Testis (tissue), 3 donors: ENCODE data around the gene FHOD3. TPM values are rescaled to one million over a fixed set of nuclear protein-coding genes. Genes with fewer than 3 reads are reported as not detected.

Experiments used
- DNase-seq: peaks from one replicate; pipeline ENCODE4 v3.0.0-alpha.2; 2019
- H3K27ac ChIP-seq, 2 donors: fragments of 200-600 bp; sonication (generic); one replicate each; pipeline ENCODE4 v1.5.1; 2019
- H3K27me3 ChIP-seq: fragments of 200-600 bp; sonication (generic); one replicate; pipeline ENCODE4 v1.5.1; 2019
- H3K36me3 ChIP-seq: fragments of 200-600 bp; sonication (generic); one replicate; pipeline ENCODE4 v1.5.1; 2017; ENCODE audit warnings: low read depth; ENCODE audit errors: missing control alignments
- H3K4me1 ChIP-seq: fragments of 200-600 bp; sonication (generic); one replicate; pipeline ENCODE4 v1.5.1; 2019
- H3K4me3 ChIP-seq, 2 donors: fragments of 200-600 bp; sonication (generic); one replicate each; pipeline ENCODE4 v1.5.1; 2017 to 2019
- H3K9me3 ChIP-seq: fragments of 200-600 bp; sonication (generic); one replicate; pipeline ENCODE4 v1.5.1; 2017
- POLR2A ChIP-seq: fragments of 450-650 bp; IDR thresholded peaks from one replicate; pipeline ENCODE4 v1.6.1; 2017; ENCODE audit warnings: antibody characterized with exemption, mild to moderate bottlenecking, moderate library complexity
- WGBS, 2 donors: methylation state at CpG; one replicate each; pipeline ENCODE4 v1.1.5; 2018; 5-methylcytosine and 5-hydroxymethylcytosine counted together
- intact Hi-C: fragments of 100-400 bp; cut with DNase I; formaldehyde crosslinking; loops from one replicate; pipeline ENCODE4 v1.15.1; 2023; ENCODE audit warnings: low total_unique reads
- polyA plus RNA-seq: library from polyadenylated mRNA; stranded (reverse); fragments of 350-450 nt; fragmentation: Illumina TruSeq; extraction: RNeasy Lipid Tissue Mini Kit (QIAGEN cat#74804); gene quantifications from one replicate; pipeline ENCODE4 v1.2.3, GENCODE V29; 2014; ENCODE audit warnings: low read depth, low replicate concordance; ENCODE audit not compliant: insufficient read depth
- total RNA-seq, 2 donors: library from RNA; depleted of rRNA; stranded (reverse); fragments of >200 nt; gene quantifications; one replicate each; pipeline ENCODE4 v1.2.3, GENCODE V29; 2016
- TF ChIP-seq, protein P1 (sequence below), 3 experiments: fragments of 450-650 bp in 2 of 3; fragments of 200-600 bp in 1 of 3; sonication (generic) in 1 of 3; IDR thresholded peaks; one replicate each; pipeline ENCODE4 v1.5.1; 2016 to 2019; ENCODE audit warnings: antibody characterized with exemption in 3 of 3, mild to moderate bottlenecking in 2 of 3, moderate library complexity in 1 of 3

FHOD3 gene
- total and polyA plus RNA-seq, 3 donors from 2014 or later: 6.5 to 46.8 (median 37.3) TPM

DNA sequence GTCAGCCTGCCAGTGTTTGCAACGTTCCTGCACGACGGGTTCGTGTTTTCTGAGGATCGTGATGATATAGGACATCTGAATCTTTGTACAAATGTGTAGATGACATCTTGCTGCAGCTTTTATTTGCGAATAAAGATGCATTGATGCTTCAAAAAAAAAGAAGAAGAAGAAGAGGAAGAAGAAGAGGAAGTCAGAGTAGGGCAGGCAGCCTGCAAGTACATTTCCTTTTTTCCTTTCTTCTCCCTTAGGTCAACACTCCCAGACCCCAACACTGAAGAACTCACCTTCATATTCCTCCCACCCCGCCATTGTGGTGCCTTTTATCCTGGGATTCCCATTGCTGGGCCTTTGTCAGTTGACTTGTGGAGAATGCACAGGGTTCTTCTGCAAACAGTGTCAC lies 91.5 kb downstream of the FHOD3 start:
- 88 to 92% methylated on average over 7 of the region's 7 CpGs for WGBS, 2 donors
- Histone ChIP-seq H3K27ac (no peak overlapping the region), H3K27me3 (no peaks in the 10 kb centered on the region), H3K4me3 (no peak overlapping the region), H3K9me3 (no peaks in the 10 kb centered on the region), H3K36me3 (no peaks in the 10 kb centered on the region), H3K4me1 (no peaks in the 10 kb centered on the region)
- intact Hi-C loops: no loop called here
- no peak for DNase-seq
- no peak for TF ChIP-seq POLR2A
- TF ChIP-seq, protein P1, sequence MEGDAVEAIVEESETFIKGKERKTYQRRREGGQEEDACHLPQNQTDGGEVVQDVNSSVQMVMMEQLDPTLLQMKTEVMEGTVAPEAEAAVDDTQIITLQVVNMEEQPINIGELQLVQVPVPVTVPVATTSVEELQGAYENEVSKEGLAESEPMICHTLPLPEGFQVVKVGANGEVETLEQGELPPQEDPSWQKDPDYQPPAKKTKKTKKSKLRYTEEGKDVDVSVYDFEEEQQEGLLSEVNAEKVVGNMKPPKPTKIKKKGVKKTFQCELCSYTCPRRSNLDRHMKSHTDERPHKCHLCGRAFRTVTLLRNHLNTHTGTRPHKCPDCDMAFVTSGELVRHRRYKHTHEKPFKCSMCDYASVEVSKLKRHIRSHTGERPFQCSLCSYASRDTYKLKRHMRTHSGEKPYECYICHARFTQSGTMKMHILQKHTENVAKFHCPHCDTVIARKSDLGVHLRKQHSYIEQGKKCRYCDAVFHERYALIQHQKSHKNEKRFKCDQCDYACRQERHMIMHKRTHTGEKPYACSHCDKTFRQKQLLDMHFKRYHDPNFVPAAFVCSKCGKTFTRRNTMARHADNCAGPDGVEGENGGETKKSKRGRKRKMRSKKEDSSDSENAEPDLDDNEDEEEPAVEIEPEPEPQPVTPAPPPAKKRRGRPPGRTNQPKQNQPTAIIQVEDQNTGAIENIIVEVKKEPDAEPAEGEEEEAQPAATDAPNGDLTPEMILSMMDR (IDR thresholded peaks at IDR 0.05): no peak

DNA sequence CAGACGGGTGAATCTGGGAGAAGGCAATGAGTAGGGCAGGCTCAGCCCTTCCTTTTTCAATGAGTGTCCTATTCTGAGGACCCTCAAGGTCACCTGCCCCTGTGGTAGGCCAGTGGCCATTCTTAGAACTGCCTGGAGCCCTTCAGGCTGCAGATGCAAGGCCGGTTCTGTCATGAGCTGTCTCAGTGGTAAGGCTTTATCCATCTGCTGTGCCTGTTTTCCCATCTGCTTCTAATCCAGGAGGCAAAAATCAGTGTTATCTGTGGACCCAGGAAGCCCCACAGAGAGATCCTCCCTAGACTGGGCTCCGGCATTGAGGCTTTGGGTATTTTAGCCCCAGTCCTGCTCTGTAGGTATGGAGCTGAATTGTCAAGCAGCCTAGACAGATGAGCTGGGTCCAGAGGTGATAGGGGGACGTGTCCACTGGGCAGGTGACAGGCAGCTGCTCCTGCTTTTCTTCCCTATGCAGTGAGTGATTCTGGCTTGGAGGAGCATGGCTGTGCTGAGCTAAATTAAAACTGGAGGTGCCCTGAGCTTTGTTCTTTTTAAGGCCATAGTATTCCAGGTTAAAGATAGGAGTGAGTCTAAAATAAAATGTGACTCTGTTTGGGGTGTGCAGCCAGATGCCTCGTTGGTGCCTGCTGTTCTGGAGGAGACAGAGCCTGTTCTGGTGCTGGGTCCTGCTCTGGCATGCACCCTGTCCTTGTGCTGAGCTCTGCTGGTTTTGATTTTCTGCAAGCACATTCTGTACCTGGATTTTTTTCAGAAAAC lies 92.5 kb downstream of the FHOD3 start:
- Histone ChIP-seq H3K36me3 (no peaks in the 10 kb centered on the region), H3K4me1 (no peaks in the 10 kb centered on the region), H3K4me3 (no peak overlapping the region), H3K9me3 (no peaks in the 10 kb centered on the region), H3K27ac (no peak overlapping the region), H3K27me3 (no peaks in the 10 kb centered on the region)
- WGBS, 2 donors: 55 to 68% methylated on average over 5 of the region's 5 CpGs
- intact Hi-C loops: no loop called here
- TF ChIP-seq POLR2A: no peak
- TF ChIP-seq, protein P1 (IDR thresholded peaks at IDR 0.05): no peak
- DNase-seq: no peak

DNA sequence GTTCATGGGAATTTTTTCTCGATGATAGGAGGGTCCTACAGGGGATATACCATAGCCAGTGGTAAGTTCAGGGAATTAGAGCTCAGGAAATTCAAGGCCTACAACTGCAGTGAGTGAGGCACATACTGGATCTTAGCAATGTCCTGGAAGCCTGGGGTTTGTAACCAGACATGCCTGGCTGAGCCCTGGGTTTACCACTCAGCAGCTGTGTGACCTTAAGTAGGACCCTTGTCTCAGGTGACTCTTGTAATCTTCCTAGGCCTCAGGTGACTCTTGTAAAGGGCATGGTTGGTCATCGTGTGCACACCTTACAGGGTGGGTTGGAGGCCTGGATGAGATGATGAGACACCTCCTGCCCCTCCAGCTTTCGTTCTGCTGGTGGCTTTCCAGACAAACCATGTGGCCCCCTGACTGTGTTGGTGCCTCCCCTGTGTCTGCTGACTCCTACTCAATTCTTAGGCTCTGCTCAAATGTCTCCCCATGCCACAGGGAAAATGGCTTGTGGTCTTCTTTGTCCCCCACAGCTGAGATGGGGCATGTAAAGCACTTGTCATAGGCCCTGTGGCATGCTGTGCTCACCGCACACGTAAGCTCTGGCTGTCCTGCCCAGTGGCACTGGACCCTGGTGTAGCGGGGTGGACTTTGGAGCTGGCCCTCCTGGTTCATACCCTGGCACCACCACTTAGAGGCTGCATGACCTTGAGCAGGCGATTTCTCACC lies 94.1 kb downstream of the FHOD3 start:
- Histone ChIP-seq H3K27me3 (no peaks in the 10 kb centered on the region), H3K36me3 (no peaks in the 10 kb centered on the region), H3K27ac (no peak overlapping the region), H3K4me1 (no peaks in the 10 kb centered on the region), H3K9me3 (no peaks in the 10 kb centered on the region), H3K4me3 (no peak overlapping the region)
- intact Hi-C loops: no loop called here
- no peak for DNase-seq
- WGBS, 2 donors: 84 to 92% methylated on average over 3 to 7 of the region's 7 CpGs
- no peak for TF ChIP-seq POLR2A
- TF ChIP-seq, protein P1 (IDR thresholded peaks at IDR 0.05): no peak

DNA sequence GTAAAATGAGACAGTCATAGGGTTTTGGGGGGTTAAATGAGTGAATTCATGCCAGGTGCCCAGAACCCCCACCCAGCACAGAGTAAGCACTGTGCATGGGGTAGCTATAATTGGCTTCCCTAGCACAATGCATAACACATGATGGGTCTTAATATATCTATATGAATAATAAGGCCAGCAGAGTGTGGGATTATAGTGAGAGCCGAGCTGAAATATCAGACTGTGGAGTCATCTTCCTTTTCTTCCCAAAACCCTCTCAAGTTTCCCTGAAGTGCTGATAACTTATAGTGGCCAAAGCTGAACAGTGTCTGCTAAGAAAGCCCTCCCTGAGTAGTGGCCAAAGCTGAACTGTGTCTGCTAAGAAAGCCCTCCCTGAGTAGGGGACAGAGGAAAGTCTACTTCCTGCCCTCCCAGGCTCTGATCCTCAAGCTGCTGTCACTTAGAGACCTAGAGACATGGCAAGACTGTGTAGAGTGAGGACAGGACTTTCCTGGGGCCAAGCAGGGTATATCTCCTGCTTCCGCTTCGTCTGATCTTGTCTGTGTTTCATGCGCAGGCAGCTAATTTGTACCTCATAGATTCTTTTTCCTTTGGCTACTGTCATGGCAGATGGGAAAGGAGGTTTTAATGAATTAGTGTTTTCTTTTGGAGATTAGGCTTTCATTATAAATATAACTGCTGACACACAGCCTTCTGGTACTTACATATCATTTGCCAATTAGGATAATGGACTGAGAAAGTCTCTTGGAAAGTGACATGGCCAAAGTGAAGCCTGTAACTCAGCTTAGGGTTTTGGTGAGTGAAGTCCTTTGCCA lies 94.9 kb downstream of the FHOD3 start:
- WGBS, 2 donors: 76 to 86% methylated on average over 4 of the region's 4 CpGs
- Histone ChIP-seq H3K27ac (no peak overlapping the region), H3K36me3 (no peaks in the 10 kb centered on the region), H3K4me3 (no peak overlapping the region), H3K27me3 (no peaks in the 10 kb centered on the region), H3K4me1 (no peaks in the 10 kb centered on the region), H3K9me3 (no peaks in the 10 kb centered on the region)
- TF ChIP-seq, protein P1 (IDR thresholded peaks at IDR 0.05): no peak
- no peak for TF ChIP-seq POLR2A
- intact Hi-C loops: no loop called here
- DNase-seq: no peak
